ENCODE results near the gene RBMS2. TPM values are rescaled to one million over a fixed set of nuclear protein-coding genes. Genes with fewer than 3 reads are reported as not detected.

The RBMS2 gene
- total and polyA plus RNA-seq, 9 of the 15 experiments (the other 6 are each of a cell fraction or from before 2014, with no cell fraction given): 0.08 to 10.5 (median 0.31) TPM

- TF ChIP-seq, protein P1, sequence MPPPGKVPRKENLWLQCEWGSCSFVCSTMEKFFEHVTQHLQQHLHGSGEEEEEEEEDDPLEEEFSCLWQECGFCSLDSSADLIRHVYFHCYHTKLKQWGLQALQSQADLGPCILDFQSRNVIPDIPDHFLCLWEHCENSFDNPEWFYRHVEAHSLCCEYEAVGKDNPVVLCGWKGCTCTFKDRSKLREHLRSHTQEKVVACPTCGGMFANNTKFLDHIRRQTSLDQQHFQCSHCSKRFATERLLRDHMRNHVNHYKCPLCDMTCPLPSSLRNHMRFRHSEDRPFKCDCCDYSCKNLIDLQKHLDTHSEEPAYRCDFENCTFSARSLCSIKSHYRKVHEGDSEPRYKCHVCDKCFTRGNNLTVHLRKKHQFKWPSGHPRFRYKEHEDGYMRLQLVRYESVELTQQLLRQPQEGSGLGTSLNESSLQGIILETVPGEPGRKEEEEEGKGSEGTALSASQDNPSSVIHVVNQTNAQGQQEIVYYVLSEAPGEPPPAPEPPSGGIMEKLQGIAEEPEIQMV (tag; conservative IDR thresholded peaks at IDR 0.05; ENCODE audit: low read depth): peak; percentile 81
- TF ChIP-seq E2F6 (IDR thresholded peaks at IDR 0.05; ENCODE audit: borderline replicate concordance in 1 of 2, extremely low read depth in 1 of 2, insufficient read depth in 1 of 2, insufficient read length in 1 of 2, low read depth in 1 of 2, low read length in 1 of 2, poor library complexity in 1 of 2, severe bottlenecking in 1 of 2) (peak in 1 of 2 experiments; percentile 44), SMARCA5 (IDR thresholded peaks at IDR 0.05) (no peak), SRSF7 (optimal IDR thresholded peaks at IDR 0.05; ENCODE audit: low read depth, low read length) (no peak), ZKSCAN1 (IDR thresholded peaks at IDR 0.05; ENCODE audit: low read depth, low read length) (peak; percentile 32; the same call in 1 of the 2 replicates), ELK1 (CRISPR knock-in tag; IDR thresholded peaks at IDR 0.05) (no peak), SIN3B (IDR thresholded peaks at IDR 0.05; ENCODE audit: low read depth) (peak; percentile 35; the same call in 1 of the 2 replicates), ZNF395 (CRISPR knock-in tag; IDR thresholded peaks at IDR 0.05) (no peak), RBM39 (optimal IDR thresholded peaks at IDR 0.05; ENCODE audit: low read depth, low read length) (peak; percentile 54), SMC3 (conservative IDR thresholded peaks at IDR 0.05; ENCODE audit: insufficient read depth, low read depth, low read length) (peak; percentile 13; the same call in 1 of the 2 replicates), THRA (IDR thresholded peaks at IDR 0.05) (no peak), ZNF263 (CRISPR knock-in tag; IDR thresholded peaks at IDR 0.05; ENCODE audit: borderline replicate concordance) (peak; percentile 67; the same call in 1 of the 2 replicates), CAMTA2 (CRISPR knock-in tag; conservative IDR thresholded peaks at IDR 0.05) (no peak), PTBP1 (IDR thresholded peaks at IDR 0.05; ENCODE audit: low read depth, low read length) (no peak), PHF20 (IDR thresholded peaks at IDR 0.05; ENCODE audit: partially characterized antibody) (no peak), TAF1 (IDR thresholded peaks at IDR 0.05; ENCODE audit: control insufficient read depth, extremely low read depth, insufficient read depth, low read length, severe bottlenecking) (peak; percentile 10)
- TF ChIP-seq, protein P2, sequence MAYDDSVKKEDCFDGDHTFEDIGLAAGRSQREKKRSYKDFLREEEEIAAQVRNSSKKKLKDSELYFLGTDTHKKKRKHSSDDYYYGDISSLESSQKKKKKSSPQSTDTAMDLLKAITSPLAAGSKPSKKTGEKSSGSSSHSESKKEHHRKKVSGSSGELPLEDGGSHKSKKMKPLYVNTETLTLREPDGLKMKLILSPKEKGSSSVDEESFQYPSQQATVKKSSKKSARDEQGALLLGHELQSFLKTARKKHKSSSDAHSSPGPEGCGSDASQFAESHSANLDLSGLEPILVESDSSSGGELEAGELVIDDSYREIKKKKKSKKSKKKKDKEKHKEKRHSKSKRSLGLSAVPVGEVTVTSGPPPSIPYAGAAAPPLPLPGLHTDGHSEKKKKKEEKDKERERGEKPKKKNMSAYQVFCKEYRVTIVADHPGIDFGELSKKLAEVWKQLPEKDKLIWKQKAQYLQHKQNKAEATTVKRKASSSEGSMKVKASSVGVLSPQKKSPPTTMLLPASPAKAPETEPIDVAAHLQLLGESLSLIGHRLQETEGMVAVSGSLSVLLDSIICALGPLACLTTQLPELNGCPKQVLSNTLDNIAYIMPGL (CRISPR knock-in tag; IDR thresholded peaks at IDR 0.05): 0 out of 2 replicates have a peak, but pooled peaks have one; percentile 32
Observed at GRCh38 chr12:56634837-56635791, 113.5 kb downstream of the RBMS2 start (continued).

All from K562 (cell line).